ENCODE results near the gene TLCD2.
"Not testable (repeated sequence)": the region's sequence is repeated elsewhere in the genome, so short reads cannot be mapped to it uniquely, and the experiment has no call there.

TLCD2 gene

GRCh38 chr17:1707107-1707506 lies 3.1 kb downstream of the TLCD2 start:
- H3K4me3 ChIP-seq (ENCODE audit: low read length): no peak overlapping the region
- no peak for TF ChIP-seq ZNF274 (IDR thresholded peaks at IDR 0.05; ENCODE audit: low read depth, low read length)

DNA sequence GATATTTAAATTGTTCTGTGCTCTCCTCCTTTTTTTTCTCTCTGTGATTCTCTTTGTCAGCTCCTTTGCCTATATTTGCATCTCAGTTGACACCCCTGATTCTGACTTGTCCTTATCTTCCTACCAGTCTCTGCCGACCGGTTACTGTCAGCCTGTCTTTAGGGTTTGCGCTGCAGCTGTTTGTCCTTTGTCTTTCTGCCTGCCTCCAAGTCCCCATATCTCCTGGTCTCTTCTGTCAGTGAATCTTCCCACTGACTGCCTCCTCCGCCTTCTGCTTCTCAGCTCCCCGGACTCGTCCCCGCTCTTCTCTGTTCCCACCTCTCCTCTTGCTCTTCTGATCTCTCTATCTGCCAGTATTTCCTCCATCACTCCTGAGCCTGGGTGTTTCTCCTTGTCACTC lies 5.2 kb downstream of the TLCD2 start:
- TF ChIP-seq ZNF274 (IDR thresholded peaks at IDR 0.05; ENCODE audit: low read depth, low read length): no peak
- H3K4me3 ChIP-seq (ENCODE audit: low read length): no peak overlapping the region

GRCh38 chr17:1703063-1703462 lies 7.1 kb downstream of the TLCD2 start:
- no peak overlapping the region for H3K4me3 ChIP-seq (ENCODE audit: low read length)
- no peak for TF ChIP-seq ZNF274 (IDR thresholded peaks at IDR 0.05; ENCODE audit: low read depth, low read length)

GRCh38 chr17:1699891-1700290 lies 10.3 kb downstream of the TLCD2 start:
- H3K4me3 ChIP-seq (ENCODE audit: low read length): not testable (repeated sequence)

GRCh38 chr17:1697681-1698080 lies 12.5 kb downstream of the TLCD2 start:
- TF ChIP-seq ZNF274 (IDR thresholded peaks at IDR 0.05; ENCODE audit: low read depth, low read length): no peak

GRCh38 chr17:1695365-1695764 lies 14.8 kb downstream of the TLCD2 start:
- TF ChIP-seq ZNF274 (IDR thresholded peaks at IDR 0.05; ENCODE audit: low read depth, low read length): no peak
- H3K4me3 ChIP-seq (ENCODE audit: low read length): no peak overlapping the region

More at GRCh38 chr17:1697681-1698080, 12.5 kb downstream of the TLCD2 start:
- no peak overlapping the region for H3K4me3 ChIP-seq (ENCODE audit: low read length)

- no peak overlapping the region for H3K4me3 ChIP-seq (ENCODE audit: low read length)
- no peak for TF ChIP-seq ZNF274 (IDR thresholded peaks at IDR 0.05; ENCODE audit: low read depth, low read length)
Measured at GRCh38 chr17:1693339-1693738, 16.8 kb downstream of the TLCD2 start.

DNA sequence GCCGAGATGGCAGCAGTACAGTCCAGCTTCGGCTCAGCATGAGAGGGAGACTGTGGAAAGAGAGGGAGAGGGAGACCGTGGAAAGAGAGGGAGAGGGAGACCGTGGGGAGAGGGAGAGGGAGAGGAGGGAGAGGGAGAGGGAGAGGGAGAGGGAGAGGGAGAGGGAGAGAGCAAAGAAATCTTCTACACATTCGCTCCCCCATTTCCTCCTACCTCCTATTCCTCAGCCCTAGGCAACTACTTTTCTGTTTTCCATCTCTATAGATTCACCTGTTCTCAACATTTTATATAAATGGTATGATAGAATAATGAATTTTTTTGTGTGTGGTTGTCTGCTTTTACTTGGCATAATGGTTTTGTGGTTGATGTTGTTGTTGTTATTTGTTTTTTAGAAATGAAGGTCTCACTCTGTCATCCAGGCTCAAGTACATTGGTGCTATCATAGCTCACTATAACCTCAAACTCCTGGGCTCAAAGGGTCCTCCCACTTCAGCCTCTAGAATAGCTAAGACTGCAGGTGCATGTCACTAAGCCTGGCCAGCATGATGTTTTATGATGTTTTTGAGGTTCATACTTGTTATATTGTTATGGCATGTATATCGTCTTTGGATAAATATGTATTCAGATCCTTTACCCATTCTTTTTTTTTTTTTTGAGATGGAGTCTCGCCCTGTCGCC lies 19.5 kb downstream of the TLCD2 start:
- TF ChIP-seq ZNF274 (IDR thresholded peaks at IDR 0.05; ENCODE audit: low read depth, low read length): no peak
- H3K4me3 ChIP-seq (ENCODE audit: low read length): no peak overlapping the region

GRCh38 chr17:1688405-1688804 lies 21.8 kb downstream of the TLCD2 start:
- H3K4me3 ChIP-seq (ENCODE audit: low read length): not testable (repeated sequence)

- TF ChIP-seq ZNF274 (IDR thresholded peaks at IDR 0.05; ENCODE audit: low read depth, low read length): no peak
- H3K4me3 ChIP-seq (ENCODE audit: low read length): no peak overlapping the region
Measured at GRCh38 chr17:1686086-1686485, 24.1 kb downstream of the TLCD2 start.

DNA sequence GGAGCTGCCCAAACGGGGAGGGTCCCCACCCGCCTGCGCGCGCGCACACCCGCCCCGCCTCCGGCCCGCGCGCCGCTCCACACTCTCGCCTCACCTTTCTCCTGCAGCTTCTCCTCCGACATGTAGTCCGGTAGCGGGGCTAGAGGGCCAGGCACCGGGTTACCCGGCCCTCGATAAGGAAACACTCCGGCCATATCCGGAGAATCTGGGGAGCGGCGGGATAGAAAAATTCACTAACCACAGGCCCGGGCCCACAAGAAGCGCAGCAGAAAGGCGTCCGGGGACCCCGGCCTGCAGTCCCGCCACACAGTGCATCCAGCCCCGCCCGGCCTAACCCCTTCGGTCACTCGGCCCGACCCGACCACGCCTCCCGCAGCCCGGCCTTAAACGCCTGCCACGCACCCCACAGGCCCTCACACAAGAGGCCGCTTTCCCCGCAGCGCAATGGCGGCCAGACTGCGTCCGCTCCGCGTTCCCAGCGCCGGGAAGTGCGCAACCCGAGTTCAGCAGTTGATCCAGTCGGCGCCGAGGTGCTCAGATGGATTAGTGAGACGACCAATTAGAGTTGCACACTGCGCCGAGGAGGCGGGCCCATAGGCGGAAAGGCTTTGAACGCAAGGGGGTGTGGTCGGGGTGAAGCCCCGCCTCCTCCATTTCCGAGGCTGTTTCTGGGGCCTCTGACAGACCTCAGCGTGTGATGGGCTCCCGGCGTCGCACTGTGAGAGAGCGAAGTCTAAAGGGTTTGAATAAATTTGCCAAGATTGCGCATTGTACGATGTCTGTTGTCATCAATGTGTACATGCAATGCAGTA lies 25.6 kb downstream of the TLCD2 start, which contains the start of gene PRPF8:
Gene PRPF8 (minus strand): TSS at position 490 of the 812 bp plus-strand sequence. CDS start 296 bp downstream, at position 194.
- no peak for TF ChIP-seq ZNF274 (IDR thresholded peaks at IDR 0.05; ENCODE audit: low read depth, low read length)

DNA sequence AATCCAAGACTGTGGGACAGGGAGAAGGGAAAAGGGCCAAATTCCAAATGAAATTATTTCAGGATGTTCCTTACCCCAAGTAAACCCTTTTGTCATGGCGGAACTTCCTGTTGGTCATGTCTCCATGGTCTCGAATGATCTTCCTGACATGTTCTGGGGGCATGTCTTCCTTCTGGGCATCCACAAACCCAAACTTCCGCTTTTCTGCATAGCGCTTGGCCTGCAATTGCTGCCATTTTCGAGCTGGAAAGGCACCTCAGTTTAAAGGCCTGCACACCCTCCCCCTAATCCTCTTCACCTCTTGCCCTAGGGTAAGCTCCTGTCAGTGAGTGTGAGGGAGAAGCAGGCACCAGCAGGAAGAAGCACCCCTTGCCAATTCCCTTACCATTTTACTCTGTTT lies 26.7 kb downstream of the TLCD2 start:
- no peak for TF ChIP-seq ZNF274 (IDR thresholded peaks at IDR 0.05; ENCODE audit: low read depth, low read length)
- H3K4me3 ChIP-seq (ENCODE audit: low read length): peak overlapping the region; percentile 79

More for the DNA sequence above, 25.6 kb downstream of the TLCD2 start, which contains the start of gene PRPF8:
- H3K4me3 ChIP-seq (ENCODE audit: low read length): peak within 1 kb of the TSS; percentile 79

DNA sequence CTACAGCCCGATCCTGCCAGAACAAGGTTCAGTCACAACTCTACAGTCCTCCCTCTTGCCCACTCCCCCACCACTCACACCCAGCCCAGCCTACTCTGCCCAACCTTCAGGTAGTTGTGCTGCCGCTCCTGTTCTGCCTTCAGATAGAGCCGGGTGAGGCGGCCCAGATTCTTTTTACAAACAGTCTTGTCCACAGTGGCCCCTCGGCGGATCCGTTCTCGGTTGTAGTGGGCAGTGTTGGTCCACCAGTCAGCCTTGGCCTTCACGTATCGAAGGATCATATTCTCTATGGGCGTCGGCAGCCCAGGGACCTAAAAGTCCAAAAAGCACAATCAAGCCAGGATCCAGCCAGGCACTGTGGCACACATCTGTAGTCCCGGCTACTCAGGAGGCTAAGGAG lies 33.8 kb downstream of the TLCD2 start:
- H3K4me3 ChIP-seq (ENCODE audit: low read length): no peak overlapping the region
- no peak for TF ChIP-seq ZNF274 (IDR thresholded peaks at IDR 0.05; ENCODE audit: low read depth, low read length)

- H3K4me3 ChIP-seq (ENCODE audit: low read length): no peak overlapping the region
- no peak for TF ChIP-seq ZNF274 (IDR thresholded peaks at IDR 0.05; ENCODE audit: low read depth, low read length)
Measured at GRCh38 chr17:1673041-1673785, 37.0 kb downstream of the TLCD2 start.

DNA sequence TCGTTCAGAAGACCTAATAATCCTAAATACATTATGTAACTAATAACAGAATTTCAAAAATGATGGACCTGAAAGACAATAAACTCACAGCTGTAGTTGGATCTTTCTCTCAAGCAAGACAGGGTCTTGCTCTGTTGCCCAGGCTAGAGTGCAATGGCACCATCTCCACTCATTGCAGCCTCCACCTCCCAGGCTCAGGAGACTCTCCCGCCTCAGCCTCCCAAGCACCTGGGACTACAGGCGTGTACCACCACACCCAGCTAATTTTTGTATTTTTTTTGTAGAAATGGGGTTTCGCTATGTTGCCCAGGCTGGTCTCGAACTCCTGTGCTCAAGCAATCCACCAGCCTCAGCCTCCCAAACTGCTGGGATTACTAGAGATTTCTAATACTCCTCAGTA lies 46.2 kb downstream of the TLCD2 start:
- not testable (repeated sequence) for H3K4me3 ChIP-seq (ENCODE audit: low read length)

Measured in GM08714 (cell line).